GM12878 (cell line): ENCODE data around the gene TRPC4. TPM values are rescaled to one million over a fixed set of nuclear protein-coding genes. Genes with fewer than 3 reads are reported as not detected.

ENCODE experiments used
- ATAC-seq: fragments of 200-7000 bp; cut with Tn5 transposase; 3 replicates; pipeline ENCODE4 v1.9.1; 2020; ENCODE audit warnings: mild to moderate bottlenecking, moderate library complexity
- BruUV-seq: library from RNA; stranded (reverse); fragments of 400-500 nt; replicated peaks from 2 replicates; lab custom pipeline; 2021; lab: Mats Ljungman, UMichigan
- CTCF ChIA-PET: fragments of 300-600 bp; sonication (Branson Sonifier 250); formaldehyde crosslinking; extraction: SDS; loops from one replicate; lab custom pipeline; 2021; ENCODE audit warnings: inconsistent platforms; lab: Yijun Ruan, JAX
- POLR2A ChIA-PET: fragments of 350-600 bp; formaldehyde crosslinking; extraction: SDS; loops from one replicate; lab custom pipeline; 2021; ENCODE audit warnings: inconsistent platforms; lab: Charles Lee
- RAD21 ChIA-PET: fragments of 300-600 bp; sonication (Branson Sonifier 250); formaldehyde crosslinking; loops from one replicate; lab custom pipeline; 2023; ENCODE audit warnings: antibody characterized with exemption; ENCODE audit not compliant: unreplicated experiment; lab: Charles Lee
- SMC1A ChIA-PET: fragments of 300-600 bp; sonication (Branson Sonifier 250); formaldehyde crosslinking; loops from one replicate; lab custom pipeline; 2023; ENCODE audit not compliant: unreplicated experiment, uncharacterized antibody; lab: Charles Lee
- DNase-seq: peaks from one replicate; pipeline ENCODE4 v3.0.0-alpha.2; 2011; ENCODE audit warnings: low read depth, low spot score
- FAIRE-seq: peaks from 3 replicates; lab custom pipeline; 2011; peaks lifted over from hg19 to GRCh38; lab: Jason Lieb, UNC
- H2AFZ ChIP-seq: 2 replicates; pipeline ENCODE4 v1.6.0; 2011; ENCODE audit warnings: low read depth, low read length, control low read depth; ENCODE audit not compliant: control insufficient read depth
- H3K27ac ChIP-seq: 2 replicates; pipeline ENCODE4 v1.5.1; 2011; ENCODE audit warnings: control low read depth; ENCODE audit not compliant: control insufficient read depth, insufficient read depth
- H3K27me3 ChIP-seq, 2 experiments: replicated peaks in 1 of 2; 2 replicates each; pipeline versions ENCODE4 v1.6.0 to v1.6.1; 2011; ENCODE audit warnings: low read length in 1 of 2; ENCODE audit not compliant: control insufficient read depth in 2 of 2, insufficient read depth in 2 of 2
- H3K36me3 ChIP-seq, 2 experiments: 2 replicates each; pipeline ENCODE4 v1.5.1; 2011; ENCODE audit warnings: low read length in 1 of 2; ENCODE audit not compliant: control insufficient read depth in 2 of 2, insufficient read depth in 2 of 2
- H3K4me1 ChIP-seq: 2 replicates; pipeline ENCODE4 v1.6.1; 2011; ENCODE audit warnings: mild to moderate bottlenecking, low read length, moderate library complexity, mixed read lengths; ENCODE audit not compliant: control insufficient read depth, insufficient read depth
- H3K4me2 ChIP-seq: 2 replicates; pipeline ENCODE4 v1.6.0; 2011; ENCODE audit warnings: control low read depth; ENCODE audit not compliant: control insufficient read depth, insufficient read depth
- H3K4me3 ChIP-seq: fragments of 200-600 bp; sonication (generic); 2 replicates; pipeline ENCODE4 v1.5.1; 2016
- H3K79me2 ChIP-seq: 2 replicates; pipeline ENCODE4 v1.6.0; 2011; ENCODE audit warnings: low read length; ENCODE audit not compliant: control insufficient read depth, insufficient read depth
- H3K9ac ChIP-seq: 2 replicates; pipeline ENCODE4 v1.8.0; 2011; ENCODE audit warnings: low read length, control low read depth, mixed read lengths; ENCODE audit not compliant: control insufficient read depth, insufficient read depth
- H3K9me3 ChIP-seq: replicated peaks from 3 replicates; pipeline ENCODE4 v1.5.1; 2011; ENCODE audit warnings: mild to moderate bottlenecking, low read length; ENCODE audit not compliant: control insufficient read depth, insufficient read depth
- H4K20me1 ChIP-seq: 2 replicates; pipeline ENCODE4 v1.6.0; 2011; ENCODE audit not compliant: control insufficient read depth, insufficient read depth
- CREB1 ChIP-seq: IDR thresholded peaks from 2 replicates; pipeline ENCODE4 v1.6.1; 2012; ENCODE audit warnings: low read depth, mild to moderate bottlenecking, inconsistent platforms
- CREM ChIP-seq: IDR thresholded peaks from 2 replicates; pipeline ENCODE4 v1.6.1; 2014; ENCODE audit warnings: antibody characterized with exemption, low read depth
- EP300 ChIP-seq, 2 experiments: fragments of 150-350 bp in 1 of 2; IDR thresholded peaks; 2 replicates each; pipeline ENCODE4 v1.6.1; 2011 to 2012; ENCODE audit warnings: low read depth in 2 of 2, low read length in 2 of 2, borderline replicate concordance in 1 of 2, improper control_type of control experiment in 1 of 2, inconsistent platforms in 1 of 2; ENCODE audit not compliant: control insufficient read depth in 1 of 2
- IRF4 ChIP-seq: IDR thresholded peaks from 2 replicates; pipeline ENCODE4 v1.6.1; 2011; ENCODE audit warnings: low read depth, low read length
- MYB ChIP-seq: fragments of 150-350 bp; IDR thresholded peaks from 2 replicates; pipeline ENCODE4 v1.6.1; 2014; ENCODE audit warnings: mild to moderate bottlenecking, low read depth, low read length, borderline replicate concordance
- NFXL1 ChIP-seq: fragments of 450-650 bp; IDR thresholded peaks from 2 replicates; pipeline ENCODE4 v1.6.1; 2017; ENCODE audit warnings: antibody characterized with exemption, mild to moderate bottlenecking, borderline replicate concordance
- POU2F2 ChIP-seq: IDR thresholded peaks from 3 replicates; pipeline ENCODE4 v1.6.1; 2011; ENCODE audit warnings: low read depth, mild to moderate bottlenecking, low read length, borderline replicate concordance
- RB1 ChIP-seq: fragments of 450-650 bp; formaldehyde crosslinking; IDR thresholded peaks from 2 replicates; pipeline ENCODE4 v1.6.1; 2017; ENCODE audit warnings: mild to moderate bottlenecking, borderline replicate concordance
- SMAD1 ChIP-seq: fragments of 450-650 bp; IDR thresholded peaks from 2 replicates; pipeline ENCODE4 v1.6.1; 2018; ENCODE audit warnings: mild to moderate bottlenecking, low read depth; ENCODE audit not compliant: partially characterized antibody
- TCF7 ChIP-seq: IDR thresholded peaks from 2 replicates; pipeline ENCODE4 v1.6.1; 2014; ENCODE audit warnings: antibody characterized with exemption, borderline replicate concordance
- YY1 ChIP-seq: IDR thresholded peaks from 2 replicates; pipeline ENCODE4 v1.6.1; 2011; ENCODE audit warnings: low read depth, mild to moderate bottlenecking, low read length
- ZNF24 ChIP-seq: fragments of 450-650 bp; IDR thresholded peaks from 2 replicates; pipeline ENCODE4 v1.6.1; 2017; ENCODE audit warnings: antibody characterized with exemption, mild to moderate bottlenecking
- WGBS: methylation state at CpG from one replicate; pipeline ENCODE4 v1.1.6; 2016; ENCODE audit warnings: low lambda C conversion rate; ENCODE audit not compliant: insufficient replicate concordance, insufficient coverage; ENCODE audit errors: missing lambda C conversion rate; 5-methylcytosine and 5-hydroxymethylcytosine counted together
- in situ Hi-C: fragments of 300-500 bp; cut with MboI; formaldehyde crosslinking; loops from 9 replicates; pipeline ENCODE4 v1.14.3; 2018; ENCODE audit warnings: mixed read lengths
- intact Hi-C: fragments of 100-400 bp; cut with micrococcal nuclease; formaldehyde crosslinking; loops from one replicate; pipeline ENCODE4 v1.14.2; 2022; ENCODE audit not compliant: unreplicated experiment
- polyA plus RNA-seq, 11 experiments: library from polyadenylated mRNA; depleted of rRNA in 4 of 11; unstranded in 6 of 11; stranded (reverse) in 5 of 11; fragments of >200 nt; fragmentation: Nextera tagmentation in 4 of 11; fragmentation: Illumina TruSeq in 1 of 11; extraction: Ambion mirVana in 4 of 11; extraction: Trizol in 1 of 11; gene quantifications; 1 replicate in 1 of 11; 2 replicates in 10 of 11; pipeline versions ENCODE4 v1.2.1 to v1.2.3, GENCODE V29; 2011 to 2016; ENCODE audit warnings: inconsistent platforms in 2 of 11, missing spikeins in 2 of 11, low read depth in 1 of 11
- total RNA-seq, 4 experiments: library from RNA; depleted of rRNA in 3 of 4; stranded (reverse); fragments of >200 nt in 3 of 4; fragmentation: Illumina TruSeq in 1 of 4; extraction: Trizol in 1 of 4; gene quantifications; 2 replicates each; pipeline versions ENCODE4 v1.2.1 to v1.2.3, GENCODE V29; 2013 to 2021
- TF ChIP-seq, protein P1 (sequence below): IDR thresholded peaks from 2 replicates; pipeline ENCODE4 v1.6.1; 2011; ENCODE audit warnings: borderline replicate concordance, low read depth, mild to moderate bottlenecking, moderate library complexity, low read length; ENCODE audit not compliant: insufficient read depth, poor library complexity, severe bottlenecking

The TRPC4 gene
- total and polyA plus RNA-seq, 10 of the 15 experiments (the other 5 are each of a cell fraction or from before 2014, with no cell fraction given) = not detected

- DNase-seq = no peak
- RAD21 ChIA-PET = no interaction called here
Measured at GRCh38 chr13:37833411-37833810, 36.2 kb downstream of the TRPC4 start.

DNA sequence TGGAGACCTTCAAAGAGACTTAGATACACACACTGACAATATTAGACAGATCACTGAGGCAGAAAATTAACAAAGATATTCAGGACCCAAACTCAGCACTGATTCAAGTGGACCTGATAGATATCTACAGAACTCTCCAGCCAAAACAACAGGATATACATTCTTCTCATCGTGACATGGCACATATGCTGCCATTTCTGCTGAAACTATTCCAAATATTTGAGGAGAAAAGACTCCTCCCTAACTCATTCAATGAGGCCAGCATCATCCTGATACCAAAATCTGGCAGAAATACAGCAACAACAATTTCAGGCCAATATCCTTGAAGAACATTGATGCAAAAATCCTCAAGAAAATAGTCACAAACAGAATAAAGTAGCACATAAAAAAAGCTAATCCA, 53.3 kb downstream of the TRPC4 start:
- intact Hi-C loops = no loop called here
- WGBS = 0% methylated on average over 1 of the region's 1 CpG

More at GRCh38 chr13:37833411-37833810, 36.2 kb downstream of the TRPC4 start:
- no peaks in the 10 kb centered on the region for H3K36me3 ChIP-seq
- ATAC-seq = no peak
- ChIA-PET POLR2A (no interaction called here), CTCF (interaction anchor here (1.5 kb wide), 1 partner anchor 13 kb away, joined by 3 read pairs; no protein-coding TSS in a partner anchor), SMC1A (interaction anchor here (0.7 to 1.5 kb wide), 2 partner anchors 9 to 342 kb away, joined by 3 read pairs; no protein-coding TSS in a partner anchor)
- H2AFZ ChIP-seq = no peak overlapping the region
- no peak overlapping the region for H3K4me3 ChIP-seq
- FAIRE-seq = no peak
- H3K79me2 ChIP-seq = no peaks in the 10 kb centered on the region
- in situ Hi-C loops (no loop called here), intact Hi-C loops (no loop called here)
- no peak overlapping the region for H3K4me2 ChIP-seq
- H4K20me1 ChIP-seq = no peaks in the 10 kb centered on the region
- H3K9ac ChIP-seq = no peak overlapping the region
- TF ChIP-seq CREM = no peak
- H3K27me3 ChIP-seq = no peaks in the 10 kb centered on the region
- H3K9me3 ChIP-seq = no peaks in the 10 kb centered on the region
- no TSS peak for BruUV-seq
- H3K27ac ChIP-seq = no peak overlapping the region
- H3K4me1 ChIP-seq = no peaks in the 10 kb centered on the region
- 11% methylated on average over 4 of the region's 4 CpGs for WGBS

More for the DNA sequence above, 53.3 kb downstream of the TRPC4 start:
- in situ Hi-C loops = no loop called here
- Histone ChIP-seq H3K9ac (no peak overlapping the region), H3K4me3 (no peak overlapping the region), H3K9me3 (no peaks in the 10 kb centered on the region), H3K4me2 (no peak overlapping the region), H3K27ac (no peak overlapping the region), H3K27me3 (no peaks in the 10 kb centered on the region), H3K4me1 (no peaks in the 10 kb centered on the region), H3K36me3 (no peaks in the 10 kb centered on the region), H3K79me2 (no peaks in the 10 kb centered on the region), H4K20me1 (no peaks in the 10 kb centered on the region), H2AFZ (no peak overlapping the region)
- DNase-seq (no peak), FAIRE-seq (no peak), ATAC-seq (no peak)
- POLR2A ChIA-PET = no interaction called here
- BruUV-seq = no TSS peak
- TF ChIP-seq, protein P1, sequence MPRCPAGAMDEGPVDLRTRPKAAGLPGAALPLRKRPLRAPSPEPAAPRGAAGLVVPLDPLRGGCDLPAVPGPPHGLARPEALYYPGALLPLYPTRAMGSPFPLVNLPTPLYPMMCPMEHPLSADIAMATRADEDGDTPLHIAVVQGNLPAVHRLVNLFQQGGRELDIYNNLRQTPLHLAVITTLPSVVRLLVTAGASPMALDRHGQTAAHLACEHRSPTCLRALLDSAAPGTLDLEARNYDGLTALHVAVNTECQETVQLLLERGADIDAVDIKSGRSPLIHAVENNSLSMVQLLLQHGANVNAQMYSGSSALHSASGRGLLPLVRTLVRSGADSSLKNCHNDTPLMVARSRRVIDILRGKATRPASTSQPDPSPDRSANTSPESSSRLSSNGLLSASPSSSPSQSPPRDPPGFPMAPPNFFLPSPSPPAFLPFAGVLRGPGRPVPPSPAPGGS = no peak
- TF ChIP-seq SMAD1 (no peak), NFXL1 (no peak), YY1 (no peak), EP300 (IDR thresholded peaks at IDR 0.05; ENCODE audit: borderline replicate concordance in 1 of 2, control insufficient read depth in 1 of 2, low read depth in 2 of 2, low read length in 2 of 2) (no peak), TCF7 (no peak), POU2F2 (no peak), MYB (no peak), CREB1 (no peak), RB1 (no peak), ZNF24 (no peak), IRF4 (no peak)
- SMC1A ChIA-PET = no interaction called here
- CTCF ChIA-PET = no interaction called here
- RAD21 ChIA-PET = no interaction called here
